SK-N-SH (cell line): ENCODE results near the gene TBX6. TPM values are rescaled to one million over a fixed set of nuclear protein-coding genes. Genes with fewer than 3 reads are reported as not detected.

Source experiments
- CTCF ChIA-PET: fragments of 300-600, 350-600 bp; formaldehyde crosslinking; extraction: SDS; loops from one replicate; lab custom pipeline; 2021; lab: Yijun Ruan, JAX
- POLR2A ChIA-PET: fragments of 350-600 bp; sonication (Branson Sonifier 250); formaldehyde crosslinking; extraction: SDS; loops from one replicate; lab custom pipeline; 2020; ENCODE audit warnings: antibody characterized with exemption, inconsistent platforms; lab: Yijun Ruan, JAX
- DNase-seq: peaks from one replicate; pipeline ENCODE4 v3.0.0; 2012
- H2AFZ ChIP-seq: fragments of 200-600 bp; sonication (generic); 2 replicates; pipeline ENCODE4 v1.8.1; 2016; ENCODE audit warnings: antibody characterized with exemption, mild to moderate bottlenecking, low read depth
- H3F3A ChIP-seq: fragments of 200-600 bp; sonication (generic); replicated peaks from 2 replicates; pipeline ENCODE3; 2016; ENCODE audit warnings: antibody characterized with exemption, mild to moderate bottlenecking; ENCODE audit not compliant: insufficient read depth
- H3K27ac ChIP-seq, 2 experiments: fragments of 200-500 bp in 1 of 2; fragments of 200-600 bp in 1 of 2; sonication (Bioruptor generic) in 1 of 2; sonication (generic), shearing (Covaris generic) in 1 of 2; 2 replicates each; pipeline versions ENCODE4 v1.5.1 to v1.6.1; 2014 to 2016; ENCODE audit warnings: low read depth in 2 of 2, inconsistent platforms in 1 of 2, low read length in 1 of 2, mild to moderate bottlenecking in 1 of 2, mixed read lengths in 1 of 2
- H3K27me3 ChIP-seq: fragments of 200-600 bp; sonication (generic), shearing (Covaris generic); 2 replicates; pipeline ENCODE4 v1.6.1; 2016; ENCODE audit warnings: mixed run types; ENCODE audit not compliant: insufficient read depth
- H3K36me3 ChIP-seq, 2 experiments: fragments of 200-500 bp in 1 of 2; fragments of 200-600 bp in 1 of 2; sonication (Bioruptor generic) in 1 of 2; sonication (generic) in 1 of 2; replicated peaks in 1 of 2; 2 replicates each; pipeline versions ENCODE3 to v1.5.1; 2014 to 2016; ENCODE audit warnings: low read length in 1 of 2, mild to moderate bottlenecking in 1 of 2; ENCODE audit not compliant: insufficient read depth in 2 of 2, control insufficient read depth in 1 of 2
- H3K4me1 ChIP-seq, 2 experiments: fragments of 200-500 bp in 1 of 2; fragments of 200-600 bp in 1 of 2; sonication (Bioruptor generic) in 1 of 2; sonication (generic), shearing (Covaris generic) in 1 of 2; 2 replicates each; pipeline versions ENCODE4 v1.5.1 to v1.6.1; 2014 to 2016; ENCODE audit warnings: low read depth in 1 of 2, low read length in 1 of 2, mixed run types in 1 of 2; ENCODE audit not compliant: insufficient read depth in 2 of 2, control insufficient read depth in 1 of 2
- H3K4me2 ChIP-seq: fragments of 200-600 bp; sonication (generic), shearing (Covaris generic); 2 replicates; pipeline ENCODE4 v1.6.1; 2017; ENCODE audit warnings: mixed run types
- H3K4me3 ChIP-seq, 2 experiments: fragments of 200-500 bp in 1 of 2; fragments of 200-600 bp in 1 of 2; sonication (Bioruptor generic) in 1 of 2; sonication (generic), shearing (Covaris generic) in 1 of 2; 2 replicates each; pipeline versions ENCODE4 v1.5.1 to v1.8.1; 2014 to 2016; ENCODE audit warnings: low read depth in 2 of 2, inconsistent platforms in 1 of 2, low read length in 1 of 2, mild to moderate bottlenecking in 1 of 2, mixed read lengths in 1 of 2, moderate library complexity in 1 of 2
- H3K79me2 ChIP-seq: fragments of 200-600 bp; sonication (generic); 2 replicates; pipeline ENCODE4 v1.8.1; 2017; ENCODE audit warnings: mild to moderate bottlenecking; ENCODE audit not compliant: insufficient read depth
- H3K9ac ChIP-seq: fragments of 200-600 bp; sonication (generic); 2 replicates; pipeline ENCODE4 v1.6.1; 2017; ENCODE audit warnings: mixed run types
- H3K9me2 ChIP-seq: fragments of 200-600 bp; sonication (generic); 2 replicates; pipeline ENCODE4 v1.6.1; 2017; ENCODE audit warnings: mixed run types
- H3K9me3 ChIP-seq: fragments of 200-600 bp; sonication (generic); 2 replicates; pipeline ENCODE4 v1.6.1; 2017; ENCODE audit warnings: mixed run types, mild to moderate bottlenecking, moderate library complexity
- H4K20me1 ChIP-seq: fragments of 200-600 bp; sonication (generic); 2 replicates; pipeline ENCODE4 v1.6.1; 2017; ENCODE audit warnings: mild to moderate bottlenecking, mixed run types; ENCODE audit not compliant: insufficient read depth
- CHD2 ChIP-seq: fragments of 150-350 bp; IDR thresholded peaks from 2 replicates; pipeline ENCODE4 v1.6.1; 2018; ENCODE audit warnings: low read length; ENCODE audit not compliant: partially characterized antibody
- EZH2phosphoT487 ChIP-seq: fragments of 200-600 bp; sonication (generic); IDR thresholded peaks from 2 replicates; pipeline ENCODE4 v1.6.1; 2017; ENCODE audit warnings: low read depth, mixed run types, mild to moderate bottlenecking, antibody characterized with exemption, moderate library complexity, borderline replicate concordance
- FOSL2 ChIP-seq: IDR thresholded peaks from 2 replicates; pipeline ENCODE4 v1.4.0; 2012; ENCODE audit warnings: low read depth, mild to moderate bottlenecking, moderate library complexity, borderline replicate concordance
- GABPA ChIP-seq: IDR thresholded peaks from 2 replicates; pipeline ENCODE4 v1.4.0; 2012; ENCODE audit warnings: low read depth, mild to moderate bottlenecking
- GATA2 ChIP-seq: sonication (generic); formaldehyde crosslinking; IDR thresholded peaks from 2 replicates; pipeline ENCODE4 v1.5.0; 2020; ENCODE audit warnings: mild to moderate bottlenecking, missing genetic modification reagents
- JUND ChIP-seq: IDR thresholded peaks from 2 replicates; pipeline ENCODE4 v1.4.0; 2012
- MXI1 ChIP-seq: IDR thresholded peaks from 2 replicates; pipeline ENCODE4 v1.6.1; 2012; ENCODE audit warnings: mild to moderate bottlenecking, low read depth, low read length, improper control_type of control experiment
- POLR2AphosphoS5 ChIP-seq: IDR thresholded peaks from 2 replicates; pipeline ENCODE4 v1.6.1; 2012; ENCODE audit warnings: low read depth, low read length
- RAD21 ChIP-seq: IDR thresholded peaks from 2 replicates; pipeline ENCODE4 v1.6.1; 2012; ENCODE audit warnings: mild to moderate bottlenecking, low read length
- RCOR1 ChIP-seq: fragments of 150-350 bp; IDR thresholded peaks from 2 replicates; pipeline ENCODE4 v1.6.1; 2017; ENCODE audit warnings: antibody characterized with exemption, low read length
- RFX5 ChIP-seq: IDR thresholded peaks from 2 replicates; pipeline ENCODE4 v1.6.1; 2012; ENCODE audit warnings: mild to moderate bottlenecking, improper control_type of control experiment, low read length
- RXRA ChIP-seq: IDR thresholded peaks from 2 replicates; pipeline ENCODE4 v1.4.0; 2012; ENCODE audit warnings: low read depth, mild to moderate bottlenecking, borderline replicate concordance
- SIN3A ChIP-seq: IDR thresholded peaks from 2 replicates; pipeline ENCODE4 v1.6.1; 2012; ENCODE audit warnings: low read depth, mild to moderate bottlenecking, low read length, moderate library complexity, borderline replicate concordance
- WGBS: methylation state at CpG from one replicate; pipeline ENCODE4 v1.1.6; 2017; ENCODE audit warnings: low lambda C conversion rate; 5-methylcytosine and 5-hydroxymethylcytosine counted together
- polyA plus RNA-seq, 3 experiments: library from polyadenylated mRNA; depleted of rRNA; stranded (reverse); fragments of >200 nt; gene quantifications; 2 replicates each; pipeline ENCODE4 v1.2.3, GENCODE V29; 2012
- TF ChIP-seq, protein P1 (sequence below): fragments of 150-350 bp; IDR thresholded peaks from 2 replicates; pipeline ENCODE4 v1.6.1; 2017; ENCODE audit warnings: antibody characterized with exemption, low read length, low read depth, borderline replicate concordance
- TF ChIP-seq, protein P2 (sequence below): fragments of 200-600 bp; sonication (generic); IDR thresholded peaks from 2 replicates; pipeline ENCODE4 v1.6.1; 2017; ENCODE audit warnings: antibody characterized with exemption, mild to moderate bottlenecking, moderate library complexity
- TF ChIP-seq, protein P3 (sequence below): IDR thresholded peaks from 2 replicates; pipeline ENCODE4 v1.4.0; 2012; ENCODE audit warnings: low read depth
- TF ChIP-seq, protein P4 (sequence below): IDR thresholded peaks from 2 replicates; pipeline ENCODE4; 2012

The TBX6 gene
- polyA plus RNA-seq, 1 of the 3 experiments (the other 2 are of a cell fraction), result 0.18 TPM

DNA sequence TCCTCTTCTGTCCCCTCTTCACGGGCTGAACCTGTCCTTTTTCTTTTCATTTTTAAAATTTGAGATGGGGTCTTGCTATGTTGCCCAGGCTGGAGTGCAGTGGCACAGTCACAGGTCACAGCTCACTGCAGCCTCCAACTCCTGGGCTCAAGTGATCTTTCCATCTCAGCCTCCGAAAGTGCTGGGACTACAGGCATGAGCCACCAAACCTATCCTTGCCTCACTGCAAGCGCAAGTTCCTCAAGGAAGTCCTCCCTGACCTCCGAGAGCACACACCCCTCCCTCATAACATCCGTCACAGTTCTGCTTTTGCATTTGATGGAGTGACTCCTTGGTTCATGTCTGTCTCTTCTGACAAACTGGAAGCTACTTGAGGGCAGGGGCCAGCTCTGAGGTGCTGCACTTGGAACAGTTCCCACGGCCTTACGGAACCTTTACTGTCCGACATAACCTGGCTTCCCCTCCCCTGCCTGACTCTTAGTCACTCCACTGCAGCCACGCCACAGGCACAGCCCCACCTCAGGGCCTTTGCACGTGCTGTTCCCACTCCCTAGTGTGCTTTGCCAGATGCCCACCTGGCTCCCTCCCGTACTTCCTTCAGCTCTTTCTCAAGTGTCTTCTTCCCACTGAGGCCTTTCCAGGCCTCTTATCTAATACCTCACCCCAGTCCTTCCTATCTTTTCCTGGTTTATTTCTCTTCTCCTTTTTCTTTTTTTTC lies 4.4 kb downstream of the TBX6 start:
- Histone ChIP-seq H2AFZ (no peak overlapping the region), H3K4me1 (peaks cover 5 to 15% of the 10 kb centered on the region in 2 experiments; a peak in 2 of 4 replicates), H3K9me3 (no peaks in the 10 kb centered on the region), H4K20me1 (no peaks in the 10 kb centered on the region), H3K4me3 (no peak overlapping the region), H3F3A (peaks cover 31% of the 10 kb centered on the region), H3K27ac (no peak overlapping the region), H3K79me2 (peaks cover 5% of the 10 kb centered on the region; the same call in 1 of the 2 replicates), H3K9me2 (no peaks in the 10 kb centered on the region), H3K4me2 (no peak overlapping the region), H3K9ac (no peak overlapping the region), H3K27me3 (no peaks in the 10 kb centered on the region), H3K36me3 (peaks cover 16 to 28% of the 10 kb centered on the region in 2 experiments)
- CTCF ChIA-PET, result interaction anchor here (0.7 to 1.1 kb wide), 2 partner anchors 19 to 55 kb away, joined by 3 read pairs; no protein-coding TSS in a partner anchor
- no peak for DNase-seq
- POLR2A ChIA-PET, result interaction anchor here (0.6 kb wide), 1 partner anchor 14 kb away, joined by 4 read pairs; no protein-coding TSS in a partner anchor
- WGBS, result 94% methylated on average over 11 of the region's 11 CpGs
- no peak for TF ChIP-seq RCOR1
- TF ChIP-seq, protein P1, sequence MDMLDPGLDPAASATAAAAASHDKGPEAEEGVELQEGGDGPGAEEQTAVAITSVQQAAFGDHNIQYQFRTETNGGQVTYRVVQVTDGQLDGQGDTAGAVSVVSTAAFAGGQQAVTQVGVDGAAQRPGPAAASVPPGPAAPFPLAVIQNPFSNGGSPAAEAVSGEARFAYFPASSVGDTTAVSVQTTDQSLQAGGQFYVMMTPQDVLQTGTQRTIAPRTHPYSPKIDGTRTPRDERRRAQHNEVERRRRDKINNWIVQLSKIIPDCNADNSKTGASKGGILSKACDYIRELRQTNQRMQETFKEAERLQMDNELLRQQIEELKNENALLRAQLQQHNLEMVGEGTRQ, result no peak
- TF ChIP-seq RFX5, result no peak
- TF ChIP-seq FOSL2, result no peak
- no peak for TF ChIP-seq EZH2phosphoT487
- TF ChIP-seq RAD21, result no peak
- TF ChIP-seq RXRA, result no peak
- TF ChIP-seq CHD2, result no peak
- TF ChIP-seq, protein P2, sequence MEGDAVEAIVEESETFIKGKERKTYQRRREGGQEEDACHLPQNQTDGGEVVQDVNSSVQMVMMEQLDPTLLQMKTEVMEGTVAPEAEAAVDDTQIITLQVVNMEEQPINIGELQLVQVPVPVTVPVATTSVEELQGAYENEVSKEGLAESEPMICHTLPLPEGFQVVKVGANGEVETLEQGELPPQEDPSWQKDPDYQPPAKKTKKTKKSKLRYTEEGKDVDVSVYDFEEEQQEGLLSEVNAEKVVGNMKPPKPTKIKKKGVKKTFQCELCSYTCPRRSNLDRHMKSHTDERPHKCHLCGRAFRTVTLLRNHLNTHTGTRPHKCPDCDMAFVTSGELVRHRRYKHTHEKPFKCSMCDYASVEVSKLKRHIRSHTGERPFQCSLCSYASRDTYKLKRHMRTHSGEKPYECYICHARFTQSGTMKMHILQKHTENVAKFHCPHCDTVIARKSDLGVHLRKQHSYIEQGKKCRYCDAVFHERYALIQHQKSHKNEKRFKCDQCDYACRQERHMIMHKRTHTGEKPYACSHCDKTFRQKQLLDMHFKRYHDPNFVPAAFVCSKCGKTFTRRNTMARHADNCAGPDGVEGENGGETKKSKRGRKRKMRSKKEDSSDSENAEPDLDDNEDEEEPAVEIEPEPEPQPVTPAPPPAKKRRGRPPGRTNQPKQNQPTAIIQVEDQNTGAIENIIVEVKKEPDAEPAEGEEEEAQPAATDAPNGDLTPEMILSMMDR, result no peak
- no peak for TF ChIP-seq GATA2
- TF ChIP-seq, protein P3, sequence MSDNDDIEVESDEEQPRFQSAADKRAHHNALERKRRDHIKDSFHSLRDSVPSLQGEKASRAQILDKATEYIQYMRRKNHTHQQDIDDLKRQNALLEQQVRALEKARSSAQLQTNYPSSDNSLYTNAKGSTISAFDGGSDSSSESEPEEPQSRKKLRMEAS, result no peak
- TF ChIP-seq, protein P4, sequence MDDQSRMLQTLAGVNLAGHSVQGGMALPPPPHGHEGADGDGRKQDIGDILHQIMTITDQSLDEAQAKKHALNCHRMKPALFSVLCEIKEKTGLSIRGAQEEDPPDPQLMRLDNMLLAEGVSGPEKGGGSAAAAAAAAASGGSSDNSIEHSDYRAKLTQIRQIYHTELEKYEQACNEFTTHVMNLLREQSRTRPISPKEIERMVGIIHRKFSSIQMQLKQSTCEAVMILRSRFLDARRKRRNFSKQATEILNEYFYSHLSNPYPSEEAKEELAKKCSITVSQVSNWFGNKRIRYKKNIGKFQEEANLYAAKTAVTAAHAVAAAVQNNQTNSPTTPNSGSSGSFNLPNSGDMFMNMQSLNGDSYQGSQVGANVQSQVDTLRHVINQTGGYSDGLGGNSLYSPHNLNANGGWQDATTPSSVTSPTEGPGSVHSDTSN, result no peak
- no peak for TF ChIP-seq SIN3A
- no peak for TF ChIP-seq JUND
- TF ChIP-seq MXI1, result no peak
- no peak for TF ChIP-seq POLR2AphosphoS5
- TF ChIP-seq GABPA, result no peak
